NT2/D1 (cell line): ENCODE data around the gene NKX2-1.

Source experiments
- DNase-seq: peaks from one replicate; pipeline ENCODE4 v3.0.0-alpha.2; 2011; ENCODE audit warnings: low read depth, low spot score
- H3K27me3 ChIP-seq: 2 replicates; pipeline ENCODE4 v1.6.0; 2011; ENCODE audit warnings: mild to moderate bottlenecking; ENCODE audit not compliant: insufficient read length, insufficient read depth
- H3K36me3 ChIP-seq: 2 replicates; pipeline ENCODE4 v1.6.1; 2011; ENCODE audit warnings: mild to moderate bottlenecking, low read length, mixed read lengths; ENCODE audit not compliant: insufficient read depth, insufficient read length
- H3K4me1 ChIP-seq: 2 replicates; pipeline ENCODE4 v1.5.1; 2011; ENCODE audit not compliant: insufficient read depth, insufficient read length
- H3K4me3 ChIP-seq: 2 replicates; pipeline ENCODE4 v1.5.1; 2011; ENCODE audit warnings: low read depth; ENCODE audit not compliant: insufficient read length
- H3K9ac ChIP-seq: 2 replicates; pipeline ENCODE4 v1.6.0; 2011; ENCODE audit warnings: low read depth; ENCODE audit not compliant: insufficient read length
- H3K9me3 ChIP-seq: 2 replicates; pipeline ENCODE4 v1.5.1; 2011; ENCODE audit warnings: mild to moderate bottlenecking, low read length; ENCODE audit not compliant: insufficient read depth
- SUZ12 ChIP-seq: IDR thresholded peaks from 2 replicates; pipeline ENCODE4 v1.6.1; 2011; ENCODE audit not compliant: insufficient read length, insufficient read depth; ENCODE audit errors: extremely low read depth
- YY1 ChIP-seq: IDR thresholded peaks from 2 replicates; pipeline ENCODE4 v1.6.1; 2011; ENCODE audit not compliant: insufficient read length, insufficient read depth
- ZNF274 ChIP-seq: IDR thresholded peaks from 2 replicates; pipeline ENCODE4 v1.6.1; 2011; ENCODE audit warnings: mild to moderate bottlenecking, low read depth, low read length

Gene NKX2-1

DNA sequence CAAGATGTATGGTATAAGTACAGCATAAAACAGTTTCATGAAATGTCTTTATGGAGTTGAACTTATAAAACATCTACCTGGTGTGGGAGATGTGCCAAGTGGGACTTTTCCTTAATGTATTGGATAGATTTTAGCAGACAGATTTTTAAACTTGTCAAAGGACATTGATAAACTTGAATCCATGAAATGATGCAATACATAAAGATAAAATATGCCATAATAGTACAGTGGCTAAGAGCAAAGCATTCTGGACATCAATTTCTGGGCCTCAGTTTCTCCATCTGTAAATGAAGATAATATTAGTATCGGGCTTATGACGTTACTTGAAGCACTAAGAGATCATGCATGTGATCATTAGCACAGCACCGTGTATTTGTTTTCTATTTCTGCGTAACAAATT, 45.4 kb downstream of the NKX2-1 start:
- H3K4me3 ChIP-seq: no peak overlapping the region
- H3K4me1 ChIP-seq: no peaks in the 10 kb centered on the region
- H3K27me3 ChIP-seq: no peaks in the 10 kb centered on the region
- no peak overlapping the region for H3K9ac ChIP-seq
- TF ChIP-seq YY1 (no peak), SUZ12 (no peak), ZNF274 (no peak)
- H3K9me3 ChIP-seq: no peaks in the 10 kb centered on the region
- H3K36me3 ChIP-seq: no peaks in the 10 kb centered on the region
- no peak for DNase-seq

DNA sequence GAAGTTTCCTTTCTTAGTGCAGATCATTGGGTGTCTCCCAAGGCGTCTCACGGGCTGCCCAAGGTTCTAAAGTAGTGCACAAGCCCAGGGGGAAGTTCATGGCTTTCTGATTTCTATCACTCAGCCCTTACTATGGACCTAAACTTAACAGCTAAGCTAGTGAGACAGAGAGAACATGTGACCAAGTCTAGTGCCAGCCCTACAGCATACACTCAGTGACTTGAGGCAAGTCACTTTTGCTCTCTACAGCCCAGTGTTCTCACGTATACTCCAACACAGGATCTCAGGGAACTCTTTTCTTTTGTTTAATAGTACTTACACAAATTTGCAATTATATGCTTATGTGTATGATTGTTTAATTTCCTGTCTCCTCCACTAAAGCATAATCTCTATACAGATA, 48.6 kb downstream of the NKX2-1 start:
- Histone ChIP-seq H3K27me3 (no peaks in the 10 kb centered on the region), H3K9ac (no peak overlapping the region), H3K9me3 (no peaks in the 10 kb centered on the region), H3K4me3 (no peak overlapping the region), H3K36me3 (no peaks in the 10 kb centered on the region), H3K4me1 (no peaks in the 10 kb centered on the region)
- TF ChIP-seq ZNF274: no peak
- TF ChIP-seq YY1: no peak
- TF ChIP-seq SUZ12: no peak
- no peak for DNase-seq

GRCh38 chr14:36467332-36467731, 52.7 kb downstream of the NKX2-1 start:
- no peaks in the 10 kb centered on the region for H3K27me3 ChIP-seq
- no peak overlapping the region for H3K9ac ChIP-seq
- DNase-seq: no peak
- no peaks in the 10 kb centered on the region for H3K9me3 ChIP-seq
- H3K36me3 ChIP-seq: no peaks in the 10 kb centered on the region
- no peaks in the 10 kb centered on the region for H3K4me1 ChIP-seq
- no peak overlapping the region for H3K4me3 ChIP-seq
- TF ChIP-seq ZNF274: no peak
- no peak for TF ChIP-seq YY1
- TF ChIP-seq SUZ12: no peak
